GM23338 (cell line): ENCODE measurements around the gene DPY19L2. TPM values are rescaled to one million over a fixed set of nuclear protein-coding genes. Genes with fewer than 3 reads are reported as not detected.
"Not testable (repeated sequence)": the region's sequence is repeated elsewhere in the genome, so short reads cannot be mapped to it uniquely, and the experiment has no call there.

Experiments
- ATAC-seq: fragments of 200-7000 bp; cut with Tn5 transposase; 3 replicates; pipeline ENCODE4 v1.9.1; 2020
- DNase-seq: peaks from one replicate; pipeline ENCODE4 v3.0.0-alpha.2; 2015; ENCODE audit warnings: low spot score
- H2AFZ ChIP-seq: fragments of 200-600 bp; sonication (generic); 2 replicates; pipeline ENCODE4 v1.8.0; 2016; ENCODE audit warnings: antibody characterized with exemption, mild to moderate bottlenecking, moderate library complexity
- H3F3A ChIP-seq: fragments of 200-600 bp; sonication (generic); replicated peaks from 2 replicates; pipeline ENCODE4 v1.8.0; 2017; ENCODE audit warnings: antibody characterized with exemption, mixed run types, low read depth
- H3K27ac ChIP-seq: fragments of 200-600 bp; sonication (generic); 2 replicates; pipeline ENCODE4 v1.6.1; 2016; ENCODE audit warnings: low read depth
- H3K27me3 ChIP-seq: fragments of 200-600 bp; sonication (generic); 2 replicates; pipeline ENCODE4 v1.8.0; 2016; ENCODE audit warnings: mild to moderate bottlenecking, mixed run types, moderate library complexity; ENCODE audit not compliant: insufficient read depth
- H3K36me3 ChIP-seq: fragments of 200-600 bp; sonication (generic); 2 replicates; pipeline ENCODE4 v1.8.0; 2016; ENCODE audit warnings: mild to moderate bottlenecking; ENCODE audit not compliant: insufficient read depth
- H3K4me1 ChIP-seq: fragments of 200-600 bp; sonication (generic); 2 replicates; pipeline ENCODE4 v1.8.0; 2016; ENCODE audit warnings: mild to moderate bottlenecking, moderate library complexity; ENCODE audit not compliant: insufficient read depth
- H3K4me2 ChIP-seq: fragments of 200-600 bp; sonication (generic); 2 replicates; pipeline ENCODE4 v1.7.1; 2017; ENCODE audit warnings: mixed run types
- H3K4me3 ChIP-seq: fragments of 200-600 bp; sonication (generic); 2 replicates; pipeline ENCODE4 v1.6.1; 2016; ENCODE audit warnings: mixed run types
- H3K79me2 ChIP-seq: fragments of 200-600 bp; sonication (generic); replicated peaks from 2 replicates; pipeline ENCODE4 v1.8.0; 2017; ENCODE audit warnings: mild to moderate bottlenecking; ENCODE audit not compliant: insufficient read depth
- H3K9me2 ChIP-seq: fragments of 200-600 bp; sonication (generic); 2 replicates; pipeline ENCODE4 v1.8.0; 2017; ENCODE audit not compliant: insufficient read depth
- H4K20me1 ChIP-seq: fragments of 200-600 bp; sonication (generic); replicated peaks from 2 replicates; pipeline ENCODE4 v1.8.0; 2017; ENCODE audit warnings: mild to moderate bottlenecking; ENCODE audit not compliant: insufficient read depth
- H3K27ac Mint-ChIP-seq: 2 replicates; pipeline ENCODE4 v1.8.0; 2020; ENCODE audit warnings: inconsistent platforms, mild to moderate bottlenecking, moderate library complexity, mixed read lengths
- H3K27me3 Mint-ChIP-seq: 3 replicates; pipeline ENCODE4 v1.8.0; 2022; ENCODE audit warnings: low read depth, mild to moderate bottlenecking, moderate library complexity, mixed read lengths, inconsistent platforms; ENCODE audit not compliant: insufficient read depth, poor library complexity
- H3K36me3 Mint-ChIP-seq: 3 replicates; pipeline ENCODE4 v1.8.0; 2021; ENCODE audit warnings: low read depth, mild to moderate bottlenecking, inconsistent platforms, moderate library complexity, mixed read lengths
- H3K4me1 Mint-ChIP-seq: 3 replicates; pipeline ENCODE4 v1.8.0; 2020; ENCODE audit warnings: mild to moderate bottlenecking, inconsistent platforms, mixed read lengths
- H3K4me3 Mint-ChIP-seq: 3 replicates; pipeline ENCODE4 v1.8.0; 2021; ENCODE audit warnings: moderate library complexity, mild to moderate bottlenecking, inconsistent platforms, mixed read lengths
- H3K9me3 Mint-ChIP-seq: 3 replicates; pipeline ENCODE4 v1.8.0; 2020; ENCODE audit warnings: moderate library complexity, mild to moderate bottlenecking, inconsistent platforms, mixed read lengths
- EZH2 ChIP-seq: fragments of 200-600 bp; sonication (generic); IDR thresholded peaks from one replicate; pipeline ENCODE4 v1.8.0; 2017; ENCODE audit warnings: antibody characterized with exemption, mild to moderate bottlenecking, low read depth; ENCODE audit not compliant: unreplicated experiment
- polyA plus RNA-seq: library from polyadenylated mRNA; unstranded; fragments of >200 nt; fragmentation: Nextera tagmentation; extraction: Ambion mirVana; gene quantifications from 2 replicates; pipeline ENCODE4 v1.2.1, GENCODE V29; 2016
- total RNA-seq: library from RNA; depleted of rRNA; stranded (reverse); fragments of >200 nt; shearing (Covaris generic); gene quantifications from 2 replicates; pipeline ENCODE4 v1.2.3, GENCODE V29; 2014

DPY19L2 gene
- total and polyA plus RNA-seq, 2 experiments from 2014 or later: 4.3 to 8.0 TPM

- not testable (repeated sequence) for H3K27ac ChIP-seq, H4K20me1 ChIP-seq, H3K27ac Mint-ChIP-seq, H3K9me3 Mint-ChIP-seq, H3F3A ChIP-seq, H3K79me2 ChIP-seq, H3K36me3 ChIP-seq, H3K4me1 ChIP-seq, H3K9me2 ChIP-seq, H3K36me3 Mint-ChIP-seq
- H3K27me3 Mint-ChIP-seq: peaks cover 22% of the 10 kb centered on the region
- peaks cover 15% of the 10 kb centered on the region for H3K4me1 Mint-ChIP-seq
- Histone ChIP-seq H3K4me3 (peak overlapping the region; percentile 85), H3K4me2 (peak overlapping the region; percentile 93), H3K27me3 (peaks cover 28% of the 10 kb centered on the region), H2AFZ (peak overlapping the region; percentile 87)
- peak overlapping the region; percentile 82 for H3K4me3 Mint-ChIP-seq
- DNase-seq: peak; percentile 38
- TF ChIP-seq EZH2: peak; percentile 43
- ATAC-seq: peak; percentile 68
These were observed 590 bp upstream of the DPY19L2 start for GRCh38 chr12:63668800-63669365.

- not testable (repeated sequence) for H3K4me3 Mint-ChIP-seq, H3K79me2 ChIP-seq, H3K4me1 Mint-ChIP-seq, H3K9me2 ChIP-seq, H3K36me3 Mint-ChIP-seq, H3K36me3 ChIP-seq, H4K20me1 ChIP-seq, H3K4me1 ChIP-seq, H3K4me2 ChIP-seq, DNase-seq, H3K27ac ChIP-seq, ATAC-seq, H3F3A ChIP-seq, H3K27me3 Mint-ChIP-seq, H3K27ac Mint-ChIP-seq, H3K4me3 ChIP-seq, H3K9me3 Mint-ChIP-seq, H2AFZ ChIP-seq
- peaks cover 13% of the 10 kb centered on the region for H3K27me3 ChIP-seq
These were observed 5.3 kb downstream of the DPY19L2 start for GRCh38 chr12:63663005-63663404.

DNA sequence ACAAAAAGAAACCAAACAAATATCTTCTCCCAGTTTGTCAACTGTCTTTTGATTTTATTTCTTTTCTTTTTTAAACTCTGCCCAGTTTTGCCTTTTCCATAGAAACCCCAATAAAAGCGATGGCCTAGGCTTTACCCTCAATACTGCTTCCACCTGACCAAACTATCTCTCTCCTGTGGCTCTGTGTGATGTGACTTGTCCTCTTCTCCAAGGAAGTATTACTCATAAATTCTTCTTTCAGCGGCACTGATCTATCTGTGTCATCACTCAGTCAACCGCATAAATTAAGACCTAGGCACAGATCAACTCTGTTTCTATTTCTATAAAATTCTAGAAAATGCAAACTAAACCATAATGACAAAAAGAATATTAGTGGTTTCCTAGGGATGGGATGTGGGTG is 9.8 kb downstream of the DPY19L2 start:
- H3F3A ChIP-seq, H3K79me2 ChIP-seq, H3K27ac Mint-ChIP-seq, H4K20me1 ChIP-seq, H3K4me1 ChIP-seq, H3K36me3 Mint-ChIP-seq, DNase-seq, H3K27me3 Mint-ChIP-seq, H3K9me2 ChIP-seq, H2AFZ ChIP-seq, H3K4me3 ChIP-seq, H3K4me3 Mint-ChIP-seq, H3K4me2 ChIP-seq, H3K9me3 Mint-ChIP-seq, ATAC-seq, H3K36me3 ChIP-seq, H3K27ac ChIP-seq, H3K27me3 ChIP-seq: not testable (repeated sequence)
- H3K4me1 Mint-ChIP-seq: peaks cover 13% of the 10 kb centered on the region; the same call in 2 of the 3 replicates

DNA sequence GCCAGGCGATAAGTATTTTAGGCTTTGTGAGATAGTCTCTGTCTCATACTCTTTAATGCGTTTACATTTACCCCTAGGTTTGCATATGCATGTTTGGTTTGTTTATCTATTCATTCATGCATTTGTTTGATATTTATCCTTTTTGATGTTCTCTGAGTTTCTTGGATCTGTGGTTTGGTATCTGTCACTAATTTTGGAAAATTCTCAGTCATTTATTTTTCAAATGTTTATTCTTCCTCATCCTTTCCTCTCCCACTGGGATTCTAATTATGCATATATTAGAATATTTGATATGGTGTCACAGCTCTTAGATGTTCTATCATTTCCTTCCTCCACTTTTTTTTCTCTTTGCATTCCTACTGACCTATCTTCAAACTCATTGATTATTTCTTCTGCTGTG is 11.9 kb downstream of the DPY19L2 start:
- DNase-seq, H3K27ac Mint-ChIP-seq, H3K27me3 ChIP-seq, H3K27me3 Mint-ChIP-seq, H3F3A ChIP-seq, H3K79me2 ChIP-seq, H3K36me3 Mint-ChIP-seq, H3K27ac ChIP-seq, H3K4me1 ChIP-seq, H4K20me1 ChIP-seq, H3K4me2 ChIP-seq, H3K4me3 Mint-ChIP-seq, H3K4me3 ChIP-seq, ATAC-seq, H3K36me3 ChIP-seq, H2AFZ ChIP-seq, H3K9me3 Mint-ChIP-seq, H3K9me2 ChIP-seq: not testable (repeated sequence)
- peaks cover 13% of the 10 kb centered on the region; the same call in 2 of the 3 replicates for H3K4me1 Mint-ChIP-seq

GRCh38 chr12:63655543-63656257 is 12.6 kb downstream of the DPY19L2 start:
- H3K4me2 ChIP-seq, H3K9me3 Mint-ChIP-seq, ATAC-seq, DNase-seq, H3K27ac Mint-ChIP-seq, H3K27me3 Mint-ChIP-seq, H3F3A ChIP-seq, H3K36me3 ChIP-seq, H3K79me2 ChIP-seq, H3K4me3 Mint-ChIP-seq, H3K4me1 ChIP-seq, H4K20me1 ChIP-seq, H3K9me2 ChIP-seq, H3K27me3 ChIP-seq, H3K27ac ChIP-seq, H3K36me3 Mint-ChIP-seq, H3K4me3 ChIP-seq, H2AFZ ChIP-seq: not testable (repeated sequence)
- peaks cover 13% of the 10 kb centered on the region; the same call in 2 of the 3 replicates for H3K4me1 Mint-ChIP-seq

DNA sequence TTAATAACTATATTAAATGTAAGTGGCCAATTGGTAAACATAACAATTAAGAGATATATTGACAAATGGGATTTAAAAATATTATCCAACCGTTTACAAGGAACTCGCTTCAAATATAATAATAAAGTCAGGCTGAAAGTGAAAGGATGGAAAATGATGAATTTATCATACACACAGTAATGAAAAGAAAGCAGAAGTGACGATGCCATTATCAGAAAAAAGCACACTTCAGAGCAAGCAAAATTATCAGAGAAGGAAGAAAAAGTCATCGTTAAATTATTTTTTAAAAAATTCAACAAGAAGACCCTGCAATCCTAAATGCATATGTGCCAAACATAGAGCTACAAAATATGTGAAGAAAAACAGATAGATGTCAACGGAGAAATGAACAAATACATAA is 13.8 kb downstream of the DPY19L2 start:
- H3K36me3 ChIP-seq, H3F3A ChIP-seq, H3K36me3 Mint-ChIP-seq, H4K20me1 ChIP-seq, H3K4me3 Mint-ChIP-seq, DNase-seq, H3K9me3 Mint-ChIP-seq, H3K27ac Mint-ChIP-seq, H3K4me1 ChIP-seq, H3K4me2 ChIP-seq, ATAC-seq, H3K9me2 ChIP-seq, H3K27me3 Mint-ChIP-seq, H3K4me3 ChIP-seq, H3K27me3 ChIP-seq, H3K79me2 ChIP-seq, H3K27ac ChIP-seq, H2AFZ ChIP-seq: not testable (repeated sequence)
- H3K4me1 Mint-ChIP-seq: peaks cover 13% of the 10 kb centered on the region; the same call in 2 of the 3 replicates
